GM23338 (cell line): Measurements from ENCODE around the gene CYP2W1. TPM values are rescaled to one million over a fixed set of nuclear protein-coding genes. Genes with fewer than 3 reads are reported as not detected.

Experiments used
- ATAC-seq: fragments of 200-7000 bp; cut with Tn5 transposase; 3 replicates; pipeline ENCODE4 v1.9.1; 2020
- DNase-seq: peaks from one replicate; pipeline ENCODE4 v3.0.0-alpha.2; 2015; ENCODE audit warnings: low spot score
- H2AFZ ChIP-seq: fragments of 200-600 bp; sonication (generic); 2 replicates; pipeline ENCODE4 v1.8.0; 2016; ENCODE audit warnings: antibody characterized with exemption, mild to moderate bottlenecking, moderate library complexity
- H3F3A ChIP-seq: fragments of 200-600 bp; sonication (generic); replicated peaks from 2 replicates; pipeline ENCODE4 v1.8.0; 2017; ENCODE audit warnings: antibody characterized with exemption, mixed run types, low read depth
- H3K27ac ChIP-seq: fragments of 200-600 bp; sonication (generic); 2 replicates; pipeline ENCODE4 v1.6.1; 2016; ENCODE audit warnings: low read depth
- H3K27me3 ChIP-seq: fragments of 200-600 bp; sonication (generic); 2 replicates; pipeline ENCODE4 v1.8.0; 2016; ENCODE audit warnings: mild to moderate bottlenecking, mixed run types, moderate library complexity; ENCODE audit not compliant: insufficient read depth
- H3K36me3 ChIP-seq: fragments of 200-600 bp; sonication (generic); 2 replicates; pipeline ENCODE4 v1.8.0; 2016; ENCODE audit warnings: mild to moderate bottlenecking; ENCODE audit not compliant: insufficient read depth
- H3K4me1 ChIP-seq: fragments of 200-600 bp; sonication (generic); 2 replicates; pipeline ENCODE4 v1.8.0; 2016; ENCODE audit warnings: mild to moderate bottlenecking, moderate library complexity; ENCODE audit not compliant: insufficient read depth
- H3K4me2 ChIP-seq: fragments of 200-600 bp; sonication (generic); 2 replicates; pipeline ENCODE4 v1.7.1; 2017; ENCODE audit warnings: mixed run types
- H3K4me3 ChIP-seq: fragments of 200-600 bp; sonication (generic); 2 replicates; pipeline ENCODE4 v1.6.1; 2016; ENCODE audit warnings: mixed run types
- H3K79me2 ChIP-seq: fragments of 200-600 bp; sonication (generic); replicated peaks from 2 replicates; pipeline ENCODE4 v1.8.0; 2017; ENCODE audit warnings: mild to moderate bottlenecking; ENCODE audit not compliant: insufficient read depth
- H3K9me2 ChIP-seq: fragments of 200-600 bp; sonication (generic); 2 replicates; pipeline ENCODE4 v1.8.0; 2017; ENCODE audit not compliant: insufficient read depth
- H4K20me1 ChIP-seq: fragments of 200-600 bp; sonication (generic); replicated peaks from 2 replicates; pipeline ENCODE4 v1.8.0; 2017; ENCODE audit warnings: mild to moderate bottlenecking; ENCODE audit not compliant: insufficient read depth
- H3K27ac Mint-ChIP-seq: 2 replicates; pipeline ENCODE4 v1.8.0; 2020; ENCODE audit warnings: inconsistent platforms, mild to moderate bottlenecking, moderate library complexity, mixed read lengths
- H3K27me3 Mint-ChIP-seq: 3 replicates; pipeline ENCODE4 v1.8.0; 2022; ENCODE audit warnings: low read depth, mild to moderate bottlenecking, moderate library complexity, mixed read lengths, inconsistent platforms; ENCODE audit not compliant: insufficient read depth, poor library complexity
- H3K36me3 Mint-ChIP-seq: 3 replicates; pipeline ENCODE4 v1.8.0; 2021; ENCODE audit warnings: low read depth, mild to moderate bottlenecking, inconsistent platforms, moderate library complexity, mixed read lengths
- H3K4me1 Mint-ChIP-seq: 3 replicates; pipeline ENCODE4 v1.8.0; 2020; ENCODE audit warnings: mild to moderate bottlenecking, inconsistent platforms, mixed read lengths
- H3K4me3 Mint-ChIP-seq: 3 replicates; pipeline ENCODE4 v1.8.0; 2021; ENCODE audit warnings: moderate library complexity, mild to moderate bottlenecking, inconsistent platforms, mixed read lengths
- H3K9me3 Mint-ChIP-seq: 3 replicates; pipeline ENCODE4 v1.8.0; 2020; ENCODE audit warnings: moderate library complexity, mild to moderate bottlenecking, inconsistent platforms, mixed read lengths
- CREB1 ChIP-seq: fragments of 250-450 bp; sonication (Bioruptor Pico); IDR thresholded peaks from 2 replicates; pipeline ENCODE4 v1.5.0; 2020; ENCODE audit warnings: low read depth, mild to moderate bottlenecking, moderate library complexity
- ETS1 ChIP-seq: IDR thresholded peaks from 2 replicates; pipeline ENCODE4 v1.6.1; 2016; ENCODE audit warnings: antibody characterized with exemption
- EZH2 ChIP-seq: fragments of 200-600 bp; sonication (generic); IDR thresholded peaks from one replicate; pipeline ENCODE4 v1.8.0; 2017; ENCODE audit warnings: antibody characterized with exemption, mild to moderate bottlenecking, low read depth; ENCODE audit not compliant: unreplicated experiment
- EZH2phosphoT487 ChIP-seq: fragments of 200-600 bp; sonication (generic); IDR thresholded peaks from one replicate; pipeline ENCODE4 v1.8.1; 2018; ENCODE audit warnings: antibody characterized with exemption; ENCODE audit not compliant: unreplicated experiment
- JUNB ChIP-seq: IDR thresholded peaks from one replicate; pipeline ENCODE4 v1.6.1; 2016; ENCODE audit warnings: antibody characterized with exemption; ENCODE audit not compliant: unreplicated experiment
- NANOG ChIP-seq: IDR thresholded peaks from 2 replicates; pipeline ENCODE4 v1.6.1; 2016; ENCODE audit warnings: antibody characterized with exemption, borderline replicate concordance
- POLR2AphosphoS5 ChIP-seq: IDR thresholded peaks from 2 replicates; pipeline ENCODE4 v1.6.1; 2016; ENCODE audit warnings: antibody characterized with exemption, low read depth
- REST ChIP-seq: IDR thresholded peaks from one replicate; pipeline ENCODE4 v1.6.1; 2018; ENCODE audit warnings: antibody characterized with exemption; ENCODE audit not compliant: unreplicated experiment
- STAT1 ChIP-seq: IDR thresholded peaks from one replicate; pipeline ENCODE4 v1.6.1; 2016; ENCODE audit warnings: antibody characterized with exemption; ENCODE audit not compliant: unreplicated experiment
- ZNF114 ChIP-seq: fragments of 250-450 bp; sonication (Bioruptor Pico); IDR thresholded peaks from 2 replicates; pipeline ENCODE4 v1.5.0; 2020; ENCODE audit warnings: mild to moderate bottlenecking, moderate library complexity
- ZNF331 ChIP-seq: fragments of 250-450 bp; sonication (Bioruptor Pico); IDR thresholded peaks from 2 replicates; pipeline ENCODE4 v1.5.0; 2020; ENCODE audit warnings: low read depth, mild to moderate bottlenecking, moderate library complexity
- polyA plus RNA-seq: library from polyadenylated mRNA; unstranded; fragments of >200 nt; fragmentation: Nextera tagmentation; extraction: Ambion mirVana; gene quantifications from 2 replicates; pipeline ENCODE4 v1.2.1, GENCODE V29; 2016
- total RNA-seq: library from RNA; depleted of rRNA; stranded (reverse); fragments of >200 nt; shearing (Covaris generic); gene quantifications from 2 replicates; pipeline ENCODE4 v1.2.3, GENCODE V29; 2014
- TF ChIP-seq, protein P1 (sequence below), 2 experiments: fragments of 200-600 bp in 1 of 2; sonication (generic) in 1 of 2; conservative IDR thresholded peaks; 2 replicates each; pipeline versions ENCODE4 v1.5.1 to v1.6.1; 2016 to 2017; ENCODE audit warnings: antibody characterized with exemption in 2 of 2, low read depth in 2 of 2, mild to moderate bottlenecking in 2 of 2, moderate library complexity in 1 of 2
- TF ChIP-seq, protein P2 (sequence below): fragments of 250-450 bp; sonication (Bioruptor Pico); IDR thresholded peaks from 2 replicates; pipeline ENCODE4 v1.5.0; 2020; ENCODE audit warnings: mild to moderate bottlenecking, moderate library complexity

Gene CYP2W1
- total and polyA plus RNA-seq, 2 experiments from 2014 or later: not detected

DNA sequence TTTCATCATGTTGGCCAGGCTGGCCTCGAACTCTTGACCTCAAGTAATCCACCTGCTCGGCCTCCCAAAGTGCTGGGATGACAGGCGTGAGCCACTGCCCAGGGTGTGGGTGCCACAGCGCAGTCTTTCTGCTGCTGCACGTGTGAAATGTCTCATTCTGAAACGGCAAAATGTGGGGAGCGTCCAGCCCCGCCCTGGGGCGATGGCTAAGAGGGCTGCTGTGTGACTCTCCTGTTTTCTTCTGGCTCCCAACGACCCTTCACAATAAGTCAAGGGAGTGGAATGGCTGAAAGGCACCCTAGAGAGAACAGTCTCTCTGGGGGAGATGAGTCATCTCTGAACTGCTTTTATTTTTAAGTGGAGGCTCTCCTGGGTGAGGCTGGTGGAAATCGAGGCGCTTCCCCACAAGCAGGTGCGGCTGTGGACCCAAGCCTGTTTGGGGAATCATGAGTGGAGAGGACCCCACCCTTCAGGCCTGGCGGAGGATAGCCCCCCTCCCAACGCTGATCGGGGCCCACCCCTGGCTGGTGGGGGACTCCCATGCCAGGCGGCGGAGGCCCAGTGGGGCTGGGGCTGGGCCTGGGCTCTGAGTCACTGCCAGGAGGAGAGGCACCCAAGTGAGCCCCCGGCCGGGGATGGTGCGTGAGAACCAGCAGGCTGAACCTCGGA lies 46.5 kb upstream of the CYP2W1 start:
- H3K36me3 Mint-ChIP-seq: no peaks in the 10 kb centered on the region
- TF ChIP-seq ZNF114 (CRISPR knock-in tag): no peak
- TF ChIP-seq EZH2phosphoT487: no peak
- TF ChIP-seq ZNF331 (CRISPR knock-in tag): no peak
- TF ChIP-seq, protein P1, sequence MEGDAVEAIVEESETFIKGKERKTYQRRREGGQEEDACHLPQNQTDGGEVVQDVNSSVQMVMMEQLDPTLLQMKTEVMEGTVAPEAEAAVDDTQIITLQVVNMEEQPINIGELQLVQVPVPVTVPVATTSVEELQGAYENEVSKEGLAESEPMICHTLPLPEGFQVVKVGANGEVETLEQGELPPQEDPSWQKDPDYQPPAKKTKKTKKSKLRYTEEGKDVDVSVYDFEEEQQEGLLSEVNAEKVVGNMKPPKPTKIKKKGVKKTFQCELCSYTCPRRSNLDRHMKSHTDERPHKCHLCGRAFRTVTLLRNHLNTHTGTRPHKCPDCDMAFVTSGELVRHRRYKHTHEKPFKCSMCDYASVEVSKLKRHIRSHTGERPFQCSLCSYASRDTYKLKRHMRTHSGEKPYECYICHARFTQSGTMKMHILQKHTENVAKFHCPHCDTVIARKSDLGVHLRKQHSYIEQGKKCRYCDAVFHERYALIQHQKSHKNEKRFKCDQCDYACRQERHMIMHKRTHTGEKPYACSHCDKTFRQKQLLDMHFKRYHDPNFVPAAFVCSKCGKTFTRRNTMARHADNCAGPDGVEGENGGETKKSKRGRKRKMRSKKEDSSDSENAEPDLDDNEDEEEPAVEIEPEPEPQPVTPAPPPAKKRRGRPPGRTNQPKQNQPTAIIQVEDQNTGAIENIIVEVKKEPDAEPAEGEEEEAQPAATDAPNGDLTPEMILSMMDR (conservative IDR thresholded peaks at IDR 0.05; ENCODE audit: low read depth in 2 of 2): no peak
- no peak for TF ChIP-seq NANOG
- no peak for TF ChIP-seq REST
- TF ChIP-seq, protein P2, sequence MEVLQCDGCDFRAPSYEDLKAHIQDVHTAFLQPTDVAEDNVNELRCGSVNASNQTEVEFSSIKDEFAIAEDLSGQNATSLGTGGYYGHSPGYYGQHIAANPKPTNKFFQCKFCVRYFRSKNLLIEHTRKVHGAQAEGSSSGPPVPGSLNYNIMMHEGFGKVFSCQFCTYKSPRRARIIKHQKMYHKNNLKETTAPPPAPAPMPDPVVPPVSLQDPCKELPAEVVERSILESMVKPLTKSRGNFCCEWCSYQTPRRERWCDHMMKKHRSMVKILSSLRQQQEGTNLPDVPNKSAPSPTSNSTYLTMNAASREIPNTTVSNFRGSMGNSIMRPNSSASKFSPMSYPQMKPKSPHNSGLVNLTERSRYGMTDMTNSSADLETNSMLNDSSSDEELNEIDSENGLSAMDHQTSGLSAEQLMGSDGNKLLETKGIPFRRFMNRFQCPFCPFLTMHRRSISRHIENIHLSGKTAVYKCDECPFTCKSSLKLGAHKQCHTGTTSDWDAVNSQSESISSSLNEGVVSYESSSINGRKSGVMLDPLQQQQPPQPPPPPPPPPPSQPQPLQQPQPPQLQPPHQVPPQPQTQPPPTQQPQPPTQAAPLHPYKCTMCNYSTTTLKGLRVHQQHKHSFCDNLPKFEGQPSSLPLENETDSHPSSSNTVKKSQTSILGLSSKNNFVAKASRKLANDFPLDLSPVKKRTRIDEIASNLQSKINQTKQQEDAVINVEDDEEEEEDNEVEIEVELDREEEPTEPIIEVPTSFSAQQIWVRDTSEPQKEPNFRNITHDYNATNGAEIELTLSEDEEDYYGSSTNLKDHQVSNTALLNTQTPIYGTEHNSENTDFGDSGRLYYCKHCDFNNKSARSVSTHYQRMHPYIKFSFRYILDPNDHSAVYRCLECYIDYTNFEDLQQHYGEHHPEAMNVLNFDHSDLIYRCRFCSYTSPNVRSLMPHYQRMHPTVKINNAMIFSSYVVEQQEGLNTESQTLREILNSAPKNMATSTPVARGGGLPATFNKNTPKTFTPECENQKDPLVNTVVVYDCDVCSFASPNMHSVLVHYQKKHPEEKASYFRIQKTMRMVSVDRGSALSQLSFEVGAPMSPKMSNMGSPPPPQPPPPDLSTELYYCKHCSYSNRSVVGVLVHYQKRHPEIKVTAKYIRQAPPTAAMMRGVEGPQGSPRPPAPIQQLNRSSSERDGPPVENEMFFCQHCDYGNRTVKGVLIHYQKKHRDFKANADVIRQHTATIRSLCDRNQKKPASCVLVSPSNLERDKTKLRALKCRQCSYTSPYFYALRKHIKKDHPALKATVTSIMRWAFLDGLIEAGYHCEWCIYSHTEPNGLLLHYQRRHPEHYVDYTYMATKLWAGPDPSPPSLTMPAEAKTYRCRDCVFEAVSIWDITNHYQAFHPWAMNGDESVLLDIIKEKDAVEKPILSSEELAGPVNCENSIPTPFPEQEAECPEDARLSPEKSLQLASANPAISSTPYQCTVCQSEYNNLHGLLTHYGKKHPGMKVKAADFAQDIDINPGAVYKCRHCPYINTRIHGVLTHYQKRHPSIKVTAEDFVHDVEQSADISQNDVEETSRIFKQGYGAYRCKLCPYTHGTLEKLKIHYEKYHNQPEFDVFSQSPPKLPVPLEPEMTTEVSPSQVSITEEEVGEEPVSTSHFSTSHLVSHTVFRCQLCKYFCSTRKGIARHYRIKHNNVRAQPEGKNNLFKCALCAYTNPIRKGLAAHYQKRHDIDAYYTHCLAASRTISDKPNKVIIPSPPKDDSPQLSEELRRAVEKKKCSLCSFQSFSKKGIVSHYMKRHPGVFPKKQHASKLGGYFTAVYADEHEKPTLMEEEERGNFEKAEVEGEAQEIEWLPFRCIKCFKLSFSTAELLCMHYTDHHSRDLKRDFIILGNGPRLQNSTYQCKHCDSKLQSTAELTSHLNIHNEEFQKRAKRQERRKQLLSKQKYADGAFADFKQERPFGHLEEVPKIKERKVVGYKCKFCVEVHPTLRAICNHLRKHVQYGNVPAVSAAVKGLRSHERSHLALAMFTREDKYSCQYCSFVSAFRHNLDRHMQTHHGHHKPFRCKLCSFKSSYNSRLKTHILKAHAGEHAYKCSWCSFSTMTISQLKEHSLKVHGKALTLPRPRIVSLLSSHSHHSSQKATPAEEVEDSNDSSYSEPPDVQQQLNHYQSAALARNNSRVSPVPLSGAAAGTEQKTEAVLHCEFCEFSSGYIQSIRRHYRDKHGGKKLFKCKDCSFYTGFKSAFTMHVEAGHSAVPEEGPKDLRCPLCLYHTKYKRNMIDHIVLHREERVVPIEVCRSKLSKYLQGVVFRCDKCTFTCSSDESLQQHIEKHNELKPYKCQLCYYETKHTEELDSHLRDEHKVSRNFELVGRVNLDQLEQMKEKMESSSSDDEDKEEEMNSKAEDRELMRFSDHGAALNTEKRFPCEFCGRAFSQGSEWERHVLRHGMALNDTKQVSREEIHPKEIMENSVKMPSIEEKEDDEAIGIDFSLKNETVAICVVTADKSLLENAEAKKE (CRISPR knock-in tag): no peak
- no peak for TF ChIP-seq STAT1
- no peak for TF ChIP-seq ETS1
- TF ChIP-seq EZH2: no peak
- TF ChIP-seq CREB1 (CRISPR knock-in tag): no peak
- TF ChIP-seq JUNB: no peak
- no peak for TF ChIP-seq POLR2AphosphoS5
- H3K27ac ChIP-seq: no peak overlapping the region

More for the DNA sequence above, 46.5 kb upstream of the CYP2W1 start:
- ATAC-seq: no peak; the same call in 2 of the 3 replicates
- no peak for DNase-seq
- Mint-ChIP-seq H3K27ac (no peak overlapping the region), H3K4me3 (no peak overlapping the region), H3K9me3 (peaks cover 5% of the 10 kb centered on the region), H3K27me3 (peaks cover 4% of the 10 kb centered on the region), H3K4me1 (no peaks in the 10 kb centered on the region)
- no peaks in the 10 kb centered on the region for H3K79me2 ChIP-seq
- peaks cover 2% of the 10 kb centered on the region; the same call in 1 of the 2 replicates for H3K27me3 ChIP-seq
- H3K4me2 ChIP-seq: no peak overlapping the region
- H3K4me3 ChIP-seq: no peak overlapping the region
- H3K36me3 ChIP-seq: no peaks in the 10 kb centered on the region
- H2AFZ ChIP-seq: no peak overlapping the region
- no peaks in the 10 kb centered on the region for H3K4me1 ChIP-seq
- no peaks in the 10 kb centered on the region for H4K20me1 ChIP-seq
- H3F3A ChIP-seq: no peaks in the 10 kb centered on the region
- H3K9me2 ChIP-seq: no peaks in the 10 kb centered on the region
